HEK293 (cell line): ENCODE data around the gene HOXA10.

Source experiments
- KLF10 ChIP-seq: fragments of 450-650 bp; IDR thresholded peaks from 2 replicates; pipeline ENCODE4 v1.5.1; 2018; ENCODE audit warnings: missing biosample characterization, mild to moderate bottlenecking, missing genetic modification characterization
- SCRT2 ChIP-seq: fragments of 450-650 bp; formaldehyde crosslinking; IDR thresholded peaks from 2 replicates; pipeline ENCODE4 v1.5.1; 2016; ENCODE audit warnings: missing biosample characterization, missing genetic modification characterization
- SP2 ChIP-seq: fragments of 450-650 bp; formaldehyde crosslinking; IDR thresholded peaks from 2 replicates; pipeline ENCODE4 v1.5.1; 2016; ENCODE audit warnings: missing biosample characterization, missing genetic modification characterization
- TRIM28 ChIP-seq: IDR thresholded peaks from 2 replicates; pipeline ENCODE4 v1.6.1; 2011; ENCODE audit warnings: low read length, control low read depth, borderline replicate concordance
- ZNF175 ChIP-seq: fragments of 450-650 bp; formaldehyde crosslinking; IDR thresholded peaks from 2 replicates; pipeline ENCODE4 v1.5.1; 2016; ENCODE audit warnings: missing biosample characterization, missing genetic modification characterization
- ZNF19 ChIP-seq: fragments of 450-650 bp; formaldehyde crosslinking; IDR thresholded peaks from 2 replicates; pipeline ENCODE4; 2016; ENCODE audit warnings: missing biosample characterization, missing genetic modification characterization, low read depth
- ZNF341 ChIP-seq: fragments of 450-650 bp; formaldehyde crosslinking; IDR thresholded peaks from 2 replicates; pipeline ENCODE4; 2016; ENCODE audit warnings: low read depth, missing biosample characterization, missing genetic modification characterization
- ZNF354C ChIP-seq: fragments of 450-650 bp; formaldehyde crosslinking; IDR thresholded peaks from 2 replicates; pipeline ENCODE4 v1.5.1; 2016; ENCODE audit warnings: missing biosample characterization, missing genetic modification characterization, low read depth, borderline replicate concordance
- ZNF433 ChIP-seq: fragments of 450-650 bp; formaldehyde crosslinking; IDR thresholded peaks from 2 replicates; pipeline ENCODE4 v1.5.1; 2016; ENCODE audit warnings: missing biosample characterization, missing genetic modification characterization, low read depth
- ZNF561 ChIP-seq: fragments of 450-650 bp; IDR thresholded peaks from 2 replicates; pipeline ENCODE4 v1.5.1; 2018; ENCODE audit warnings: missing biosample characterization, missing genetic modification characterization, borderline replicate concordance
- ZNF571 ChIP-seq: fragments of 450-650 bp; formaldehyde crosslinking; IDR thresholded peaks from 2 replicates; pipeline ENCODE4 v1.5.0; 2017; ENCODE audit warnings: missing biosample characterization, missing genetic modification characterization
- ZNF600 ChIP-seq: fragments of 450-650 bp; formaldehyde crosslinking; IDR thresholded peaks from 2 replicates; pipeline ENCODE4 v1.5.1; 2016; ENCODE audit warnings: missing biosample characterization, missing genetic modification characterization
- ZNF624 ChIP-seq: fragments of 450-650 bp; formaldehyde crosslinking; IDR thresholded peaks from 2 replicates; pipeline ENCODE4 v1.5.1; 2017; ENCODE audit warnings: missing biosample characterization, missing genetic modification characterization
- ZNF629 ChIP-seq: fragments of 450-650 bp; formaldehyde crosslinking; IDR thresholded peaks from 2 replicates; pipeline ENCODE4 v1.5.1; 2017; ENCODE audit warnings: missing biosample characterization, missing genetic modification characterization
- ZNF76 ChIP-seq: fragments of 450-650 bp; formaldehyde crosslinking; IDR thresholded peaks from 2 replicates; pipeline ENCODE4; 2016; ENCODE audit warnings: low read depth, missing biosample characterization, missing genetic modification characterization, borderline replicate concordance
- ZNF792 ChIP-seq: fragments of 450-650 bp; formaldehyde crosslinking; IDR thresholded peaks from 2 replicates; pipeline ENCODE4 v1.5.1; 2016; ENCODE audit warnings: missing biosample characterization, missing genetic modification characterization
- TF ChIP-seq, protein P1 (sequence below): fragments of 450-650 bp; formaldehyde crosslinking; IDR thresholded peaks from 2 replicates; pipeline ENCODE4 v1.5.1; 2016; ENCODE audit warnings: missing biosample characterization, missing genetic modification characterization
- TF ChIP-seq, protein P2 (sequence below): fragments of 450-650 bp; formaldehyde crosslinking; conservative IDR thresholded peaks from 2 replicates; pipeline ENCODE4 v1.5.1; 2016; ENCODE audit warnings: low read depth, missing biosample characterization, missing genetic modification characterization
- TF ChIP-seq, protein P3 (sequence below): fragments of 450-650 bp; formaldehyde crosslinking; IDR thresholded peaks from 2 replicates; pipeline ENCODE4 v1.5.1; 2016; ENCODE audit warnings: missing biosample characterization, missing genetic modification characterization
- TF ChIP-seq, protein P4 (sequence below): fragments of 450-650 bp; formaldehyde crosslinking; IDR thresholded peaks from 2 replicates; pipeline ENCODE4 v1.5.1; 2016; ENCODE audit warnings: missing biosample characterization, missing genetic modification characterization
- TF ChIP-seq, protein P5 (sequence below): fragments of 450-650 bp; formaldehyde crosslinking; IDR thresholded peaks from 2 replicates; pipeline ENCODE4 v1.5.1; 2016; ENCODE audit warnings: missing biosample characterization, missing genetic modification characterization
- TF ChIP-seq, protein P6 (sequence below): fragments of 450-650 bp; IDR thresholded peaks from 2 replicates; pipeline ENCODE4 v1.5.1; 2018; ENCODE audit warnings: missing biosample characterization, mild to moderate bottlenecking, missing genetic modification characterization

HOXA10 gene

DNA sequence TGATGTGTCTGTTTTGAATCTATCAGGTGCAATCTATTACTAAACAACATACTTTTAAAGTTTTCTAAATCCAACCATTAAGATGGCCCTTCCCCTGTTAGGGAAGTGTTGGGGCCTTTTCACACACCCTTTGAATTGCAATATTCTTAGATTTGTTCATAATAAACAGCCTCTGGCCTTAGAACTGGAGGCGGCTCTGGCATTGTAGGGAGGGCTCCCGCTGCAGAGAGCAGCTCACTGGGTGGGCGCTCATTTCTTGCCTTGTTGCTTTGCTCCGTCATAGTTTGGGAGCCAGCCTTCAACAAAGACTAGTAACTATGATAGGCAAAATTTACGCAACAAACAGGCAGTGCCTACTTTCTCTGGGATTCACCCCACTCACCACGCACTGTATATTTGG is 4.2 kb upstream of the HOXA10 start (continued):
- TF ChIP-seq, protein P1, sequence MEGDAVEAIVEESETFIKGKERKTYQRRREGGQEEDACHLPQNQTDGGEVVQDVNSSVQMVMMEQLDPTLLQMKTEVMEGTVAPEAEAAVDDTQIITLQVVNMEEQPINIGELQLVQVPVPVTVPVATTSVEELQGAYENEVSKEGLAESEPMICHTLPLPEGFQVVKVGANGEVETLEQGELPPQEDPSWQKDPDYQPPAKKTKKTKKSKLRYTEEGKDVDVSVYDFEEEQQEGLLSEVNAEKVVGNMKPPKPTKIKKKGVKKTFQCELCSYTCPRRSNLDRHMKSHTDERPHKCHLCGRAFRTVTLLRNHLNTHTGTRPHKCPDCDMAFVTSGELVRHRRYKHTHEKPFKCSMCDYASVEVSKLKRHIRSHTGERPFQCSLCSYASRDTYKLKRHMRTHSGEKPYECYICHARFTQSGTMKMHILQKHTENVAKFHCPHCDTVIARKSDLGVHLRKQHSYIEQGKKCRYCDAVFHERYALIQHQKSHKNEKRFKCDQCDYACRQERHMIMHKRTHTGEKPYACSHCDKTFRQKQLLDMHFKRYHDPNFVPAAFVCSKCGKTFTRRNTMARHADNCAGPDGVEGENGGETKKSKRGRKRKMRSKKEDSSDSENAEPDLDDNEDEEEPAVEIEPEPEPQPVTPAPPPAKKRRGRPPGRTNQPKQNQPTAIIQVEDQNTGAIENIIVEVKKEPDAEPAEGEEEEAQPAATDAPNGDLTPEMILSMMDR (tag by site-specific recombination), result no peak
- TF ChIP-seq ZNF76 (tag by site-specific recombination) (no peak), ZNF19 (tag by site-specific recombination) (no peak), TRIM28 (no peak), KLF10 (tag by site-specific recombination) (no peak), ZNF341 (tag by site-specific recombination) (peak; percentile 40; the same call in 1 of the 2 replicates), ZNF571 (tag by site-specific recombination) (no peak), ZNF561 (tag by site-specific recombination) (no peak), ZNF629 (peak; percentile 29), ZNF433 (tag by site-specific recombination) (no peak), ZNF624 (tag by site-specific recombination) (no peak), SCRT2 (tag by site-specific recombination) (peak; percentile 62), ZNF354C (tag by site-specific recombination) (no peak), ZNF792 (tag by site-specific recombination) (no peak), SP2 (tag by site-specific recombination) (no peak), ZNF175 (no peak), ZNF600 (tag by site-specific recombination) (no peak)
- TF ChIP-seq, protein P2, sequence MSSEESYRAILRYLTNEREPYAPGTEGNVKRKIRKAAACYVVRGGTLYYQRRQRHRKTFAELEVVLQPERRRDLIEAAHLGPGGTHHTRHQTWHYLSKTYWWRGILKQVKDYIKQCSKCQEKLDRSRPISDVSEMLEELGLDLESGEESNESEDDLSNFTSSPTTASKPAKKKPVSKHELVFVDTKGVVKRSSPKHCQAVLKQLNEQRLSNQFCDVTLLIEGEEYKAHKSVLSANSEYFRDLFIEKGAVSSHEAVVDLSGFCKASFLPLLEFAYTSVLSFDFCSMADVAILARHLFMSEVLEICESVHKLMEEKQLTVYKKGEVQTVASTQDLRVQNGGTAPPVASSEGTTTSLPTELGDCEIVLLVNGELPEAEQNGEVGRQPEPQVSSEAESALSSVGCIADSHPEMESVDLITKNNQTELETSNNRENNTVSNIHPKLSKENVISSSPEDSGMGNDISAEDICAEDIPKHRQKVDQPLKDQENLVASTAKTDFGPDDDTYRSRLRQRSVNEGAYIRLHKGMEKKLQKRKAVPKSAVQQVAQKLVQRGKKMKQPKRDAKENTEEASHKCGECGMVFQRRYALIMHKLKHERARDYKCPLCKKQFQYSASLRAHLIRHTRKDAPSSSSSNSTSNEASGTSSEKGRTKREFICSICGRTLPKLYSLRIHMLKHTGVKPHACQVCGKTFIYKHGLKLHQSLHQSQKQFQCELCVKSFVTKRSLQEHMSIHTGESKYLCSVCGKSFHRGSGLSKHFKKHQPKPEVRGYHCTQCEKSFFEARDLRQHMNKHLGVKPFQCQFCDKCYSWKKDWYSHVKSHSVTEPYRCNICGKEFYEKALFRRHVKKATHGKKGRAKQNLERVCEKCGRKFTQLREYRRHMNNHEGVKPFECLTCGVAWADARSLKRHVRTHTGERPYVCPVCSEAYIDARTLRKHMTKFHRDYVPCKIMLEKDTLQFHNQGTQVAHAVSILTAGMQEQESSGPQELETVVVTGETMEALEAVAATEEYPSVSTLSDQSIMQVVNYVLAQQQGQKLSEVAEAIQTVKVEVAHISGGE (tag by site-specific recombination), result no peak
- TF ChIP-seq, protein P3, sequence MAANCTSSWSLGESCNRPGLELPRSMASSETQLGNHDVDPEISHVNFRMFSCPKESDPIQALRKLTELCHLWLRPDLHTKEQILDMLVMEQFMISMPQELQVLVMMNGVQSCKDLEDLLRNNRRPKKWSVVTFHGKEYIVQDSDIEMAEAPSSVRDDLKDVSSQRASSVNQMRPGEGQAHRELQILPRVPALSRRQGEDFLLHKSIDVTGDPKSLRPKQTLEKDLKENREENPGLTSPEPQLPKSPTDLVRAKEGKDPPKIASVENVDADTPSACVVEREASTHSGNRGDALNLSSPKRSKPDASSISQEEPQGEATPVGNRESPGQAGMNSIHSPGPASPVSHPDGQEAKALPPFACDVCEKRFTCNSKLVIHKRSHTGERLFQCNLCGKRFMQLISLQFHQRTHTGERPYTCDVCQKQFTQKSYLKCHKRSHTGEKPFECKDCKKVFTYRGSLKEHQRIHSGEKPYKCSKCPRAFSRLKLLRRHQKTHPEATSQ, result no peak
- TF ChIP-seq, protein P4, sequence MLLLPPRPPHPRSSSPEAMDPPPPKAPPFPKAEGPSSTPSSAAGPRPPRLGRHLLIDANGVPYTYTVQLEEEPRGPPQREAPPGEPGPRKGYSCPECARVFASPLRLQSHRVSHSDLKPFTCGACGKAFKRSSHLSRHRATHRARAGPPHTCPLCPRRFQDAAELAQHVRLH (tag by site-specific recombination), result no peak
- TF ChIP-seq, protein P5, sequence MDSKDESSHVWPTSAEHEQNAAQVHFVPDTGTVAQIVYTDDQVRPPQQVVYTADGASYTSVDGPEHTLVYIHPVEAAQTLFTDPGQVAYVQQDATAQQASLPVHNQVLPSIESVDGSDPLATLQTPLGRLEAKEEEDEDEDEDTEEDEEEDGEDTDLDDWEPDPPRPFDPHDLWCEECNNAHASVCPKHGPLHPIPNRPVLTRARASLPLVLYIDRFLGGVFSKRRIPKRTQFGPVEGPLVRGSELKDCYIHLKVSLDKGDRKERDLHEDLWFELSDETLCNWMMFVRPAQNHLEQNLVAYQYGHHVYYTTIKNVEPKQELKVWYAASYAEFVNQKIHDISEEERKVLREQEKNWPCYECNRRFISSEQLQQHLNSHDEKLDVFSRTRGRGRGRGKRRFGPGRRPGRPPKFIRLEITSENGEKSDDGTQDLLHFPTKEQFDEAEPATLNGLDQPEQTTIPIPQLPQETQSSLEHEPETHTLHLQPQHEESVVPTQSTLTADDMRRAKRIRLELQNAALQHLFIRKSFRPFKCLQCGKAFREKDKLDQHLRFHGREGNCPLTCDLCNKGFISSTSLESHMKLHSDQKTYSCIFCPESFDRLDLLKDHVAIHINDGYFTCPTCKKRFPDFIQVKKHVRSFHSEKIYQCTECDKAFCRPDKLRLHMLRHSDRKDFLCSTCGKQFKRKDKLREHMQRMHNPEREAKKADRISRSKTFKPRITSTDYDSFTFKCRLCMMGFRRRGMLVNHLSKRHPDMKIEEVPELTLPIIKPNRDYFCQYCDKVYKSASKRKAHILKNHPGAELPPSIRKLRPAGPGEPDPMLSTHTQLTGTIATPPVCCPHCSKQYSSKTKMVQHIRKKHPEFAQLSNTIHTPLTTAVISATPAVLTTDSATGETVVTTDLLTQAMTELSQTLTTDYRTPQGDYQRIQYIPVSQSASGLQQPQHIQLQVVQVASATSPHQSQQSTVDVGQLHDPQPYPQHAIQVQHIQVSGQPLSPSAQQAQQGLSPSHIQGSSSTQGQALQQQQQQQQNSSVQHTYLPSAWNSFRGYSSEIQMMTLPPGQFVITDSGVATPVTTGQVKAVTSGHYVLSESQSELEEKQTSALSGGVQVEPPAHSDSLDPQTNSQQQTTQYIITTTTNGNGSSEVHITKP (tag by site-specific recombination), result no peak
- TF ChIP-seq, protein P6, sequence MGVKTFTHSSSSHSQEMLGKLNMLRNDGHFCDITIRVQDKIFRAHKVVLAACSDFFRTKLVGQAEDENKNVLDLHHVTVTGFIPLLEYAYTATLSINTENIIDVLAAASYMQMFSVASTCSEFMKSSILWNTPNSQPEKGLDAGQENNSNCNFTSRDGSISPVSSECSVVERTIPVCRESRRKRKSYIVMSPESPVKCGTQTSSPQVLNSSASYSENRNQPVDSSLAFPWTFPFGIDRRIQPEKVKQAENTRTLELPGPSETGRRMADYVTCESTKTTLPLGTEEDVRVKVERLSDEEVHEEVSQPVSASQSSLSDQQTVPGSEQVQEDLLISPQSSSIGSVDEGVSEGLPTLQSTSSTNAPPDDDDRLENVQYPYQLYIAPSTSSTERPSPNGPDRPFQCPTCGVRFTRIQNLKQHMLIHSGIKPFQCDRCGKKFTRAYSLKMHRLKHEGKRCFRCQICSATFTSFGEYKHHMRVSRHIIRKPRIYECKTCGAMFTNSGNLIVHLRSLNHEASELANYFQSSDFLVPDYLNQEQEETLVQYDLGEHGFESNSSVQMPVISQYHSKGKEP (tag by site-specific recombination), result no peak
